Measurements from ENCODE around the gene THAP11. TPM values are rescaled to one million over a fixed set of nuclear protein-coding genes. Genes with fewer than 3 reads are reported as not detected.

Gene THAP11
- polyA plus RNA-seq (2013, experiment 1 of 2): 25.7 TPM
- 24.1 TPM for polyA plus RNA-seq (2013, experiment 2 of 2)

DNA sequence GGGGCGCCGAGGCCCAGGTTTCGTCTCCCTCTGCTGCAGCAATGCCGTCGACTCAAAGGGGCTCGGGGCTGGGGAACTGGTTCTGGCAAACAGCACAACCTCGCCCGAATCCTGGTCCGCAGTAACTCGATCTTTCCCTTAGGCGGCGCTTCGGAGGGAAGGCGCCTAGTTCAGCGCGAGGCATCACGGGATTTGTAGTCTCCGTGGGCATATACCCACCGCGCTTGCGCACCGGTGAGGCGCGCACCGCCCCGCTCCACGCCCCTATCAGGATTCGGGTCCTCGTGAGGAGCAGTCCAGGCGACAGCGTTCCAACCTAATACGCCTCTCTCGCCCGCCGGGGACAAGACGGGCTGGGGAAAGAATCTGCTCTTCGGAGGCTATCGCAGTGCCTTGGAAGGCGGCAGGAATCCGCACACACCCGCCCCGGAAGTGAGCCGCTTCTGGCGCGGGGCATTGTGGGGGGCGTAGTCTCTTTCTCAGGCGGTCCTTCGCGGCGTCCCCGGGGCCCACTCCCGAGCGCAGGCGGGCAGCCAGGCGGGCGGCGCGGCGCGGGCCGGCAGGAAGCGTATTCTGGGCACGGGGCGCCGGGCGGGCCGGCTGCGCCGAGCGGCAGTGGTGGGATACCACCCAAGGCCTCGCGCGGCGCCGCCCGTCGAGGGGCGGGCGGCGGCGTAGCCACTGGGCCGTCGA, at the start of gene THAP11:
THAP11 (plus strand) TSS at position 505 of the 693 bp plus-strand sequence. CDS start 235 bp downstream, outside the sequence.
- no peaks in the 10 kb centered on the region for H3K9me3 ChIP-seq (ENCODE audit: control insufficient read depth, low read length)
- H3K36me3 ChIP-seq (ENCODE audit: control insufficient read depth, insufficient read depth, low read length): peaks cover 4% of the 10 kb centered on the region
- H3K4me3 ChIP-seq (ENCODE audit: extremely low read depth, insufficient read depth, low read length, poor library complexity, severe bottlenecking): peak within 1 kb of the TSS; percentile 62
- H3K27ac ChIP-seq (ENCODE audit: low read depth, low read length, severe bottlenecking): peak within 1 kb of the TSS; percentile 82
- 0 to 2% methylated on average over 68 to 73 of the region's 83 CpGs for WGBS, 2 experiments (ENCODE audit: insufficient coverage in 2 of 2)
- peaks cover 27% of the 10 kb centered on the region for H3K4me1 ChIP-seq (ENCODE audit: control insufficient read depth, insufficient read depth, low read length, poor library complexity, severe bottlenecking)

- no peak overlapping the region for H3K4me3 ChIP-seq (ENCODE audit: extremely low read depth, insufficient read depth, low read length, poor library complexity, severe bottlenecking)
- peaks cover 23% of the 10 kb centered on the region for H3K36me3 ChIP-seq (ENCODE audit: control insufficient read depth, insufficient read depth, low read length)
- 100% methylated on average over 2 of the region's 5 CpGs; no CpG with 5 or more reads in 1 of the 2 experiments for WGBS, 2 experiments (ENCODE audit: insufficient coverage in 2 of 2)
- H3K9me3 ChIP-seq (ENCODE audit: control insufficient read depth, low read length): no peaks in the 10 kb centered on the region
- no peak overlapping the region for H3K27ac ChIP-seq (ENCODE audit: low read depth, low read length, severe bottlenecking)
- no peaks in the 10 kb centered on the region for H3K4me1 ChIP-seq (ENCODE audit: control insufficient read depth, insufficient read depth, low read length, poor library complexity, severe bottlenecking)
Observed at GRCh38 chr16:67796099-67796718, 45.9 kb upstream of the THAP11 start.

- no peaks in the 10 kb centered on the region for H3K4me1 ChIP-seq (ENCODE audit: control insufficient read depth, insufficient read depth, low read length, poor library complexity, severe bottlenecking)
- H3K36me3 ChIP-seq (ENCODE audit: control insufficient read depth, insufficient read depth, low read length): peaks cover 56% of the 10 kb centered on the region
- H3K9me3 ChIP-seq (ENCODE audit: control insufficient read depth, low read length): no peaks in the 10 kb centered on the region
- no peak overlapping the region for H3K27ac ChIP-seq (ENCODE audit: low read depth, low read length, severe bottlenecking)
- no peak overlapping the region for H3K4me3 ChIP-seq (ENCODE audit: extremely low read depth, insufficient read depth, low read length, poor library complexity, severe bottlenecking)
- WGBS, 2 experiments (ENCODE audit: insufficient coverage in 2 of 2): 85 to 91% methylated on average over 7 of the region's 7 CpGs
Observed at GRCh38 chr16:67800338-67800926, 41.7 kb upstream of the THAP11 start.

- 63 to 100% methylated on average over 1 of the region's 1 CpG for WGBS, 2 experiments (ENCODE audit: insufficient coverage in 2 of 2)
- Histone ChIP-seq H3K9me3 (ENCODE audit: control insufficient read depth, low read length) (no peaks in the 10 kb centered on the region), H3K36me3 (ENCODE audit: control insufficient read depth, insufficient read depth, low read length) (peaks cover 56% of the 10 kb centered on the region), H3K27ac (ENCODE audit: low read depth, low read length, severe bottlenecking) (no peak overlapping the region), H3K4me3 (ENCODE audit: extremely low read depth, insufficient read depth, low read length, poor library complexity, severe bottlenecking) (no peak overlapping the region), H3K4me1 (ENCODE audit: control insufficient read depth, insufficient read depth, low read length, poor library complexity, severe bottlenecking) (no peaks in the 10 kb centered on the region)
Observed at GRCh38 chr16:67801241-67801640, 40.9 kb upstream of the THAP11 start.

- Histone ChIP-seq H3K9me3 (ENCODE audit: control insufficient read depth, low read length) (no peaks in the 10 kb centered on the region), H3K27ac (ENCODE audit: low read depth, low read length, severe bottlenecking) (no peak overlapping the region), H3K4me3 (ENCODE audit: extremely low read depth, insufficient read depth, low read length, poor library complexity, severe bottlenecking) (no peak overlapping the region), H3K4me1 (ENCODE audit: control insufficient read depth, insufficient read depth, low read length, poor library complexity, severe bottlenecking) (no peaks in the 10 kb centered on the region), H3K36me3 (ENCODE audit: control insufficient read depth, insufficient read depth, low read length) (peaks cover 50% of the 10 kb centered on the region)
- 100% methylated on average over 1 of the region's 2 CpGs; no CpG with 5 or more reads in 1 of the 2 experiments for WGBS, 2 experiments (ENCODE audit: insufficient coverage in 2 of 2)
Observed at GRCh38 chr16:67801883-67802282, 40.2 kb upstream of the THAP11 start.

GRCh38 chr16:67803894-67804293, 38.2 kb upstream of the THAP11 start:
- Histone ChIP-seq H3K36me3 (ENCODE audit: control insufficient read depth, insufficient read depth, low read length) (peaks cover 50% of the 10 kb centered on the region), H3K9me3 (ENCODE audit: control insufficient read depth, low read length) (no peaks in the 10 kb centered on the region), H3K4me1 (ENCODE audit: control insufficient read depth, insufficient read depth, low read length, poor library complexity, severe bottlenecking) (no peaks in the 10 kb centered on the region), H3K27ac (ENCODE audit: low read depth, low read length, severe bottlenecking) (no peak overlapping the region), H3K4me3 (ENCODE audit: extremely low read depth, insufficient read depth, low read length, poor library complexity, severe bottlenecking) (no peak overlapping the region)
- 100% methylated on average over 3 of the region's 3 CpGs; no CpG with 5 or more reads in 1 of the 2 experiments for WGBS, 2 experiments (ENCODE audit: insufficient coverage in 2 of 2)

DNA sequence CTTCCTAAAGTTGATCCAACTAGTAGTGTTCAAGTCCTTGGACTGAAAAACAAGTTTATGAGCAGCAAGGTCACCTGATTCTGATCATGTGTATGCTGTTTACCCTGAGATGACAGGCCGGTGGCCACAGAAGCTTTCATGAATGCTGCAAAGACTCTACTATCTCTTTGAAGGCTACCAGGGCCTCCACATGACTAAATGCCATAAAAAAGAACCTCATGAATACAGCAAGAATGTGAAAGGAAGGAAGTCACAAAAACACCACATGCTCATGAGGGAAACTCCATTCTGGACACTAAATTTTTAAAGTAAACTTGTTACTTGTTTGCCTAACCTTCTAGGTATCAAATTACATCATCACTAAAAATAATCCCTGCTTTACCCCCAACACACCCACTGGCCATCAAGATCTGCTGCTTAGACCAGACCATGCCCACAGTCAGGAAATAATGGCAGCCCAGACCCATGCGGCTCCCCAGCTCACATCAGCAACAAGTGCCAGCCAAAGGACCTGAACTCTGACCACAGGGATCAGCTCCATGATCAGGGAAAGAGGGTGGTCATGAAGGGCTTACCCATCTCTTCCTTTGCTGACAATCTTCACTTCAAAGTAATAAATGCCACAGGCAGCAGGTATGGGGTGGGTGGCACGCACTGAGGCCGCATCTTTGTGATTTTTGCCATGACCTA, 37.1 kb upstream of the THAP11 start:
- Histone ChIP-seq H3K4me3 (ENCODE audit: extremely low read depth, insufficient read depth, low read length, poor library complexity, severe bottlenecking) (peak overlapping the region; percentile 96), H3K27ac (ENCODE audit: low read depth, low read length, severe bottlenecking) (no peak overlapping the region), H3K36me3 (ENCODE audit: control insufficient read depth, insufficient read depth, low read length) (peaks cover 45% of the 10 kb centered on the region), H3K9me3 (ENCODE audit: control insufficient read depth, low read length) (no peaks in the 10 kb centered on the region), H3K4me1 (ENCODE audit: control insufficient read depth, insufficient read depth, low read length, poor library complexity, severe bottlenecking) (no peaks in the 10 kb centered on the region)
- WGBS, 2 experiments (ENCODE audit: insufficient coverage in 2 of 2): 100% methylated on average over 3 to 4 of the region's 4 CpGs

DNA sequence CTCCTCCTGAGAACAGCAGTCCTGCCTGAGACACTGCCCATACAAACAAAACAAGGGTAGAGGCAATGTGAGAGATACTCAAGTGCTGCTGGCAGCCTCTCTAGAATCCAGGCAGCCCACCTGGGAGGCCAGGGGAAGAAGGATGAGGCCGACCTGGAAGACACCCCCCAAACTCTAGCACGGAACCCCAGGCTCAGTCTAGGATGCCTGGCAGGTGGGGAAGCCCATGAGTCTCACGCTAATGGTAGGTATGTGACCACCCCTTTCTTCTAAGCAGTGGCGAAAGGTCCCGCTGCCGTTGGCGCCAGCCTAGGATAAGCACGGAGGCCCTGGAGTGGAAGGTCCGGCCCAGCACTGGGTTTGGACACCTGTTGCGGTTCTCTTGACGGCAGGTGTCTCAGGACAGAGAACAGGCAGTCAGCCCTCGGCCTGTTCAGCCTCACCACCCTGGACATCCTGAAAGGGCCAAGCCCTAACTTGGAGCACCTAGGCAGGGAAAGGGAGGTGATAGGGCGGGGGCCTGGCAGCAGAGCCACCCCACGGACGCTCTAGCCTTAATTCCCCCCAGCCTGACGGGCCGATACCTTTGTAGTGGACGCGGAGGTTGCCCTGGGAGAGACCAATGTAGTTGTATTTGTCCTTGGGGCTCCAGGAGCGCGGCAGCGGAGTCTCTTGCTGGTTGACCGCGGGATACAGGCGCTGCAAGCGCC, 36.2 kb upstream of the THAP11 start:
- Histone ChIP-seq H3K4me3 (ENCODE audit: extremely low read depth, insufficient read depth, low read length, poor library complexity, severe bottlenecking) (peak overlapping the region; percentile 96), H3K27ac (ENCODE audit: low read depth, low read length, severe bottlenecking) (peak overlapping the region; percentile 62), H3K4me1 (ENCODE audit: control insufficient read depth, insufficient read depth, low read length, poor library complexity, severe bottlenecking) (no peaks in the 10 kb centered on the region), H3K9me3 (ENCODE audit: control insufficient read depth, low read length) (no peaks in the 10 kb centered on the region), H3K36me3 (ENCODE audit: control insufficient read depth, insufficient read depth, low read length) (peaks cover 36% of the 10 kb centered on the region)
- WGBS, 2 experiments (ENCODE audit: insufficient coverage in 2 of 2): 1 to 3% methylated on average over 18 to 26 of the region's 26 CpGs

DNA sequence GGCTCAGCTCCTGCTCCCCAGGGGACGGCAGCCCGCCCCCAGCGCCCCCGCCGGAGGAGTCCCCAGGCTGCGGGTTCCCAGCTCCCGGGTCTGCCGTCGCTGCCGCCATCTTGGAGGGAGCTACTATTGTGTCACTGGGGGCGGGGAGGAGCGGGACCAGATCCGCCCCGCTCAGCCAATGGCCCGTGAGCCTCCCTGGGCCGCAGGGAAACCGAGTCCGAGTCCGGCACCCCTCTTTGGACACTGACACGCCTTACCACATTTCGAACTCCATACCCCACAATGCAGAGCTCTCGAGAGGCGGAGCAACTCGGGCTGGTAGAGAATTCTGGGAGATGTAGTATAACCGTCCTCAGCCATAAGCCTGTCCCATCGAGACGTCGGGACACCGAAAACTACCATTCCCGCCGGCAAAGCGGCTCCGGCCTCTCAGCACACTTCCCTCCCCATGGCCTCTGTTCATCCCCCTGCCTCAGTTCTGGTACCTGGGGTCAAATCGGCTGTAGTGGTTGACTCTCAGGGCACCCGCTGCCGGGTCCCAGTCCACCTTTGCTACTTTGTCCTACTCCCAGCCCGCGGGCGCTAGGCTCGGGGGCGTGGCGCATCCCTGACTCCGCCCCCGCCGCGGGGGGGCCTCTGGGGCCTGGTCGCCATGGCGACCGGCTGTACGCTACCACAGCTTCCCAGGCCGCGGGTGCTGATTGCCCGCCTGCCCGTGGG, 35.5 kb upstream of the THAP11 start, which contains the start of the genes RANBP10 and TSNAXIP1:
RANBP10 (minus strand) TSS at position 133 of the 720 bp plus-strand sequence; CDS start at position 109, 24 bp downstream.
TSNAXIP1 (plus strand) TSS at position 462 of the 720 bp plus-strand sequence. CDS start 261 bp downstream, outside the sequence.
- peak within 1 kb of the TSS; percentile 73 for H3K27ac ChIP-seq (ENCODE audit: low read depth, low read length, severe bottlenecking)
- H3K9me3 ChIP-seq (ENCODE audit: control insufficient read depth, low read length): no peaks in the 10 kb centered on the region
- 0% methylated on average over 11 to 37 of the region's 54 CpGs for WGBS, 2 experiments (ENCODE audit: insufficient coverage in 2 of 2)
- H3K4me3 ChIP-seq (ENCODE audit: extremely low read depth, insufficient read depth, low read length, poor library complexity, severe bottlenecking): peak within 1 kb of the TSS; percentile 96
- peaks cover 29% of the 10 kb centered on the region for H3K36me3 ChIP-seq (ENCODE audit: control insufficient read depth, insufficient read depth, low read length)
- H3K4me1 ChIP-seq (ENCODE audit: control insufficient read depth, insufficient read depth, low read length, poor library complexity, severe bottlenecking): no peaks in the 10 kb centered on the region
